GM12872 (cell line): ENCODE results near the gene MAMDC2.

Experiments
- TF ChIP-seq, protein P1 (sequence below): IDR thresholded peaks from 3 replicates; pipeline ENCODE4 v1.5.1; 2011; ENCODE audit warnings: low read depth, mild to moderate bottlenecking, low read length, moderate library complexity; ENCODE audit not compliant: insufficient read depth

MAMDC2 gene

DNA sequence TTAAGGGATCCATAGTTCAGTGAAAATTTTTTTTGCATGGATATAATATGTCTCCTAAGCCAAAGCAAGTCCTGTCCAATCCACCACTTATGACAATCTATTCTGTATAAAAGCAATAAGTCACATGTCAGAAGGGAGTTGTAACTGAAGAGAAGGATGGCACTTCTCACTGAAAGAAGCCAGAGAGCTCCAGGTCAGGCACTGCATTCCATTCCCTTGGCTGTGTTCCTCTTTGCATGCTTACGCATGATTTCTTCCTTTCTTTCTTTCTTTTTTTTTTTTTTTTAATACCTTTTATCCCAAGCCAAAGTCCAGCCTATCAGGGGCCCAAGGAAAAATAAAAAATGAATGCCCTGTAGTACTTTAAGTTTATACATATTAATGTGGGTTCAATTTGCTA, 39.8 kb downstream of the MAMDC2 start:
- TF ChIP-seq, protein P1, sequence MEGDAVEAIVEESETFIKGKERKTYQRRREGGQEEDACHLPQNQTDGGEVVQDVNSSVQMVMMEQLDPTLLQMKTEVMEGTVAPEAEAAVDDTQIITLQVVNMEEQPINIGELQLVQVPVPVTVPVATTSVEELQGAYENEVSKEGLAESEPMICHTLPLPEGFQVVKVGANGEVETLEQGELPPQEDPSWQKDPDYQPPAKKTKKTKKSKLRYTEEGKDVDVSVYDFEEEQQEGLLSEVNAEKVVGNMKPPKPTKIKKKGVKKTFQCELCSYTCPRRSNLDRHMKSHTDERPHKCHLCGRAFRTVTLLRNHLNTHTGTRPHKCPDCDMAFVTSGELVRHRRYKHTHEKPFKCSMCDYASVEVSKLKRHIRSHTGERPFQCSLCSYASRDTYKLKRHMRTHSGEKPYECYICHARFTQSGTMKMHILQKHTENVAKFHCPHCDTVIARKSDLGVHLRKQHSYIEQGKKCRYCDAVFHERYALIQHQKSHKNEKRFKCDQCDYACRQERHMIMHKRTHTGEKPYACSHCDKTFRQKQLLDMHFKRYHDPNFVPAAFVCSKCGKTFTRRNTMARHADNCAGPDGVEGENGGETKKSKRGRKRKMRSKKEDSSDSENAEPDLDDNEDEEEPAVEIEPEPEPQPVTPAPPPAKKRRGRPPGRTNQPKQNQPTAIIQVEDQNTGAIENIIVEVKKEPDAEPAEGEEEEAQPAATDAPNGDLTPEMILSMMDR: no peak

DNA sequence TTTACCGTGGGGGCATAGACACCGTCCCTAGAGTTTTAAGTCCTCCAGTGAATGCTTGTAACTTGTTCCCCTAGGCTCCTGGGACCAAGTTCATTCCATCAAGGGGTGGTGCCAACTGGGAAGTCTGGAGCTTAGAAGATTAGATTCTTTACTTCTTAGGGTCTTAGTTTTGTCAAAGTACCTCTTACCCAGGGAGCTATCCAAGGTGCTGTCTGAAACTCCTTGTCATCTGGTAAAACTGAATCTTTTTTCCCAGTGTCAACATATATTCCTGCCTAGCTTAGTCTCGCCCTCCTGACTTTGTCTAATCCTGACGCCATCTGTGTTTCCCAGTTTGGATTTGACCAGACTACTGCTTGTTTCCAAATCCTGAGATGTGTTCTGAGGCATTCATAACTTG, 41.6 kb downstream of the MAMDC2 start:
- TF ChIP-seq, protein P1: no peak

DNA sequence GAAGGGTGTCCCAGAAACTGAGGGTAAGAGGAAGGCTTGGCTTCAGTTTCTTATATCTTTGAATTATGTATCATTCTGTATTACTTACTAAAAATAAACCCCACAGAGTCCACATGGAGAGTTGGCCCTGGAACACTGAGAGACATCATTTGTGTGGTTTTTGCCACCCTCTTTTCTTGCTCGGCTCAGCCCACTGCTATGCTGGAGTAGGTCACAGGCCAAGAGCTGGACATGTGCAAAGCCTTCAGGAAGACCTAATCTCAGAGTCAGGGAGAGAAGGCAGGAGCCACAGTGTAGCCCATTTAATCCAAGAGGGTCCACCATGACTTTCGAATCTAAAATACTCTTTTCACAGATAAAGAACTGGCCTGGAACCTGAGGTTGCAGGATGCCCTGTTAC, 47.5 kb downstream of the MAMDC2 start:
- TF ChIP-seq, protein P1: no peak

DNA sequence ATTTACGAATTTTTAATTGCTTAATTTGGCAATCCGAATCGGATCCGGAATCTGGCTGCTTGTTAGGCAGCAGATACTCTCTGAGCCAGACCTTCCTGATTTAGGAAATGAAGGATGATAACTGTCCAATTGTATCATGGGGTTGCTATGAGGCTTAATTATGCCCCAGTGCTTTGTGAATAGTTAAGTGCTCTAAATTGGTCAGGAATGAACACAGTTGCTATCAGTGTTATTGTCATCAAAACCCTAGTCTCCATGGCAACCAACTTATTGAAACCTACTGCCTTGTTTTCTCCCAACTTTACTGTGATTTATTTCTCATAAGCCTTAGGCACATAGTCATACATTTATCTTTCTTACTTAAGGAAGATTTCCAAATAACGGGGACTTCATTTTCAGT, 47.9 kb downstream of the MAMDC2 start:
- TF ChIP-seq, protein P1: no peak

DNA sequence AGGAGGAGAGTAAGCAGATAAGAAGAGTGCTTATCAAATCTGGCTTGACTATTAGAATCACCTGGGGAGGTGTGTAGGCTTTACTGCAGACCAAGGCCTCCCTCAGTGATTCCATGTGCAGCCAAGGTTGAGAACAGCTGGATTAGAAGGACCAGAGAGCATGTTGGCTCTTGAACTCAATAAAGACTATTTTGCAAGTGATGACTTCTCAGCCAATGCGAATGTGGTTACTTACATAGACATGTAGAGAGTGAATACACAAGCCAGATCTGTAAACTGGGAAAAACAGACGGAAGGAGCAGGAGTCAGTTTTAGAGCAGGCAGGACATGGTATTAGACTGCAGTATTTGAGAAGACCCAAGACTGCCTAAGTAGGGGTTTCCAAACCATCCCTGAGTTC, 48.5 kb downstream of the MAMDC2 start:
- TF ChIP-seq, protein P1: no peak

- TF ChIP-seq, protein P1: no peak
These were observed 49.4 kb downstream of the MAMDC2 start for GRCh38 chr9:70093095-70093494.

- TF ChIP-seq, protein P1: no peak
These were observed 50.3 kb downstream of the MAMDC2 start for GRCh38 chr9:70093944-70094343.

DNA sequence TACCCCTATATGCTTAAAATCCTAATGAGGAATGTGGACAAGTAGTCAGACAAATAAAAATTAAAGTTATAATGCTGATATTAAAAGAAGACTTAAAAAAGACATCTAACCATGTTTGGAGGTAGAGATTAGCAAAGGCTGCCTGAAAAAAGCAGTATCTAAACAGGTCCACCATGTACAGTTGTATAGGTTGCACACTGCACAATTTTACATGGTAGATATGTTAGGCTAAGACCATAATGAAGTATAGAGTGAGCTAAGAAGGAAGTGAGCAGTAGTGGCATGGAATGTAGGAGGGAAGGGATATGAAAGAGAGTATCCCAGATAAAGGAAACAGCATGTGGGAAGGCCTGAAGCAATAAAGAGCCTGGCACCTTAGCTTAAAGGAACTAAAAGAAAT, 51.1 kb downstream of the MAMDC2 start:
- TF ChIP-seq, protein P1: no peak
